B cell (primary cell): Measurements from ENCODE around the gene ARHGAP26. TPM values are rescaled to one million over a fixed set of nuclear protein-coding genes. Genes with fewer than 3 reads are reported as not detected.

Source experiments
- ATAC-seq: fragments of 200-7000 bp; cut with Tn5 transposase; one replicate; pipeline ENCODE4 v1.10.0; 2021; ENCODE audit warnings: low read depth, mild to moderate bottlenecking, moderate number of reproducible peaks, moderate library complexity
- CTCF ChIA-PET: fragments of 350-600 bp; sonication (Branson Sonifier 250); formaldehyde crosslinking; loops from one replicate; lab custom pipeline; 2021; ENCODE audit warnings: antibody characterized with exemption, inconsistent platforms; lab: Charles Lee
- POLR2A ChIA-PET: fragments of 350-600 bp; sonication (Branson Sonifier 250); formaldehyde crosslinking; loops from one replicate; lab custom pipeline; 2021; ENCODE audit warnings: antibody characterized with exemption; lab: Charles Lee
- DNase-seq: peaks from one replicate; pipeline ENCODE4 v3.0.0; 2013
- H2AFZ ChIP-seq: 2 replicates; pipeline ENCODE4 v1.6.1; 2012; ENCODE audit warnings: mild to moderate bottlenecking, low read depth, low read length; ENCODE audit not compliant: insufficient read depth, poor library complexity, severe bottlenecking
- H3K27ac ChIP-seq, 2 donors: 1 replicate in 1 of 2; 2 replicates in 1 of 2; pipeline ENCODE4 v1.5.1; 2012 to 2013; ENCODE audit warnings: low read length in 2 of 2, mild to moderate bottlenecking in 2 of 2, moderate library complexity in 1 of 2
- H3K27me3 ChIP-seq, 4 experiments: fragments of 200-600 bp in 1 of 4; sonication (generic) in 1 of 4; replicated peaks in 1 of 4; 1 replicate in 2 of 4; 2 replicates in 2 of 4; pipeline versions ENCODE4 v1.6.1 to v1.7.0; 2013 to 2016; ENCODE audit warnings: low read length in 3 of 4, mild to moderate bottlenecking in 2 of 4, mixed read lengths in 1 of 4, moderate library complexity in 1 of 4; ENCODE audit not compliant: insufficient read depth in 4 of 4, control insufficient read depth in 3 of 4; ENCODE audit errors: control extremely low read depth in 1 of 4
- H3K36me3 ChIP-seq, 2 experiments: replicated peaks in 1 of 2; 1 replicate in 1 of 2; 2 replicates in 1 of 2; pipeline versions ENCODE4 v1.6.1 to v1.7.1; 2013; ENCODE audit warnings: low read length in 1 of 2; ENCODE audit not compliant: insufficient read depth in 2 of 2, control insufficient read depth in 1 of 2; ENCODE audit errors: control extremely low read depth in 1 of 2, extremely low read depth in 1 of 2
- H3K4me1 ChIP-seq, 2 donors: fragments of 200-600 bp in 1 of 2; sonication (generic) in 1 of 2; 1 replicate in 1 of 2; 2 replicates in 1 of 2; pipeline versions ENCODE4 v1.5.1 to v1.6.1; 2013 to 2017; ENCODE audit warnings: low read length in 2 of 2; ENCODE audit not compliant: control insufficient read depth in 2 of 2, insufficient read depth in 2 of 2
- H3K4me2 ChIP-seq: replicated peaks from 2 replicates; pipeline ENCODE3; 2012; ENCODE audit warnings: mild to moderate bottlenecking, low read depth, low read length; ENCODE audit not compliant: poor library complexity, severe bottlenecking
- H3K4me3 ChIP-seq, 5 experiments: fragments of 200-600 bp in 1 of 5; sonication (generic) in 1 of 5; 1 replicate in 3 of 5; 2 replicates in 2 of 5; pipeline versions ENCODE4 v1.5.1 to v1.7.0; 2011 to 2016; ENCODE audit warnings: low read length in 4 of 5, mild to moderate bottlenecking in 4 of 5, low read depth in 2 of 5, control low read depth in 1 of 5, moderate library complexity in 1 of 5; ENCODE audit not compliant: insufficient read depth in 1 of 5; ENCODE audit errors: control extremely low read depth in 1 of 5, extremely low read depth in 1 of 5
- H3K79me2 ChIP-seq: fragments of 200-600 bp; sonication (generic); one replicate; pipeline ENCODE4 v1.6.0; 2016; ENCODE audit warnings: low read length; ENCODE audit not compliant: control insufficient read depth, insufficient read depth
- H3K9ac ChIP-seq: fragments of 200-600 bp; sonication (generic); 2 replicates; pipeline ENCODE4 v1.6.1; 2017; ENCODE audit warnings: mild to moderate bottlenecking, low read length, moderate library complexity
- H3K9me3 ChIP-seq, 3 donors: one replicate each; pipeline versions ENCODE4 v1.6.1 to v1.7.1; 2013; ENCODE audit warnings: low read length in 2 of 3; ENCODE audit not compliant: control insufficient read depth in 2 of 3, insufficient read depth in 1 of 3; ENCODE audit errors: control extremely low read depth in 1 of 3
- H4K20me1 ChIP-seq: 2 replicates; pipeline ENCODE4 v1.6.0; 2012; ENCODE audit warnings: mild to moderate bottlenecking, low read length; ENCODE audit not compliant: insufficient read depth, control insufficient read depth, poor library complexity, severe bottlenecking
- H3K27ac Mint-ChIP-seq: one replicate; pipeline ENCODE4 v1.8.0; 2021; ENCODE audit warnings: mixed read lengths
- H3K27me3 Mint-ChIP-seq: one replicate; pipeline ENCODE4 v1.8.0; 2021; ENCODE audit warnings: mixed read lengths
- H3K4me1 Mint-ChIP-seq: one replicate; pipeline ENCODE4 v1.8.0; 2021; ENCODE audit warnings: mixed read lengths
- H3K4me3 Mint-ChIP-seq: one replicate; pipeline ENCODE4 v1.8.0; 2021; ENCODE audit warnings: mixed read lengths
- H3K9me3 Mint-ChIP-seq: one replicate; pipeline ENCODE4 v1.8.0; 2022; ENCODE audit warnings: mixed read lengths; ENCODE audit not compliant: insufficient read depth
- CTCF ChIP-seq: fragments of 200-600 bp; IDR thresholded peaks from one replicate; pipeline ENCODE4 v1.8.0; 2022; ENCODE audit warnings: antibody characterized with exemption, mild to moderate bottlenecking
- EZH2 ChIP-seq: IDR thresholded peaks from 2 replicates; pipeline ENCODE4 v1.6.1; 2012; ENCODE audit warnings: borderline replicate concordance, low read depth, mild to moderate bottlenecking, moderate library complexity, low read length; ENCODE audit not compliant: insufficient read depth, poor library complexity, severe bottlenecking
- WGBS: methylation state at CpG from one replicate; pipeline ENCODE4 v1.1.5; 2013; ENCODE audit warnings: missing lambda C conversion rate; ENCODE audit not compliant: insufficient coverage; 5-methylcytosine and 5-hydroxymethylcytosine counted together
- intact Hi-C: fragments of 100-400 bp; cut with micrococcal nuclease; formaldehyde crosslinking; loops from one replicate; pipeline ENCODE4 v1.10.0; 2022
- polyA plus RNA-seq: library from polyadenylated mRNA; depleted of rRNA; stranded (reverse); fragments of >200 nt; gene quantifications from 2 replicates; pipeline ENCODE4 v1.2.3, GENCODE V29; 2012
- total RNA-seq, 2 donors: library from RNA; stranded (reverse); fragments of 120-200 nt in 1 of 2; gene quantifications; 1 replicate in 1 of 2; 2 replicates in 1 of 2; pipeline versions ENCODE4 v1.2.3 to v1.2.4, GENCODE V29; 2013 to 2022

Gene ARHGAP26
- total and polyA plus RNA-seq, 2 donors (not counting 1 experiment from before 2014, with no cell fraction given) = 1.8 to 22.5 TPM

- H3K4me2 ChIP-seq = no peak overlapping the region
- no peaks in the 10 kb centered on the region for H4K20me1 ChIP-seq
- H3K4me3 ChIP-seq = no peak overlapping the region
- no peak for TF ChIP-seq CTCF
- TF ChIP-seq EZH2 = no peak
- WGBS = 80% methylated on average over 1 of the region's 4 CpGs
- intact Hi-C loops = no loop called here
- H2AFZ ChIP-seq = no peak overlapping the region
- H3K4me1 ChIP-seq = peaks cover 0 to 7% of the 10 kb centered on the region in 2 donors
- H3K27me3 ChIP-seq = no peaks in the 10 kb centered on the region
- Mint-ChIP-seq H3K27me3 (no peaks in the 10 kb centered on the region), H3K4me3 (no peak overlapping the region), H3K9me3 (no peaks in the 10 kb centered on the region), H3K27ac (no peak overlapping the region), H3K4me1 (peaks cover 9% of the 10 kb centered on the region)
- H3K36me3 ChIP-seq = no peaks in the 10 kb centered on the region
- ChIA-PET CTCF (interaction anchor here (1.2 to 1.3 kb wide), 2 partner anchors 37 to 93 kb away, joined by 3 to 5 read pairs; no protein-coding TSS in a partner anchor), POLR2A (no interaction called here)
- DNase-seq = no peak
- no peaks in the 10 kb centered on the region for H3K9me3 ChIP-seq
- no peak overlapping the region for H3K9ac ChIP-seq
- no peak for ATAC-seq
- H3K27ac ChIP-seq = no peak overlapping the region
- H3K79me2 ChIP-seq = no peaks in the 10 kb centered on the region
Measured at GRCh38 chr5:142959683-142960657, 189.8 kb downstream of the ARHGAP26 start.
